K562 (cell line): Measurements from ENCODE around the gene GTF3C1. TPM values are rescaled to one million over a fixed set of nuclear protein-coding genes. Genes with fewer than 3 reads are reported as not detected.
A peak's percentile ranks its signal among the peaks of the same experiment; 100 is the strongest.

Source experiments
- CXXC5 ChIP-seq: fragments of 250-450 bp; sonication (Bioruptor Pico); IDR thresholded peaks from 2 replicates; pipeline ENCODE4 v1.8.0; 2022; ENCODE audit warnings: inconsistent platforms, mild to moderate bottlenecking, moderate library complexity
- E2F3 ChIP-seq: fragments of 250-450 bp; sonication (Bioruptor Pico); IDR thresholded peaks from 2 replicates; pipeline ENCODE4 v1.4.0; 2020; ENCODE audit warnings: mild to moderate bottlenecking
- ERF ChIP-seq: fragments of 450-650 bp; formaldehyde crosslinking; IDR thresholded peaks from 2 replicates; pipeline ENCODE4 v1.4.0; 2020; ENCODE audit warnings: mild to moderate bottlenecking, mixed read lengths
- HNRNPH1 ChIP-seq: fragments of 200-400 bp; formaldehyde crosslinking; optimal IDR thresholded peaks from 2 replicates; pipeline ENCODE3; 2017; ENCODE audit warnings: low read depth, mild to moderate bottlenecking, low read length, moderate library complexity
- KLF1 ChIP-seq: fragments of 450-650 bp; IDR thresholded peaks from 2 replicates; pipeline ENCODE4 v1.6.1; 2016; ENCODE audit warnings: missing genetic modification characterization, missing compliant biosample characterization
- MBD2 ChIP-seq: sonication (generic); IDR thresholded peaks from 2 replicates; pipeline ENCODE4 v1.6.1; 2016; ENCODE audit warnings: low read depth, borderline replicate concordance
- NR1H2 ChIP-seq: sonication (generic); formaldehyde crosslinking; IDR thresholded peaks from 2 replicates; pipeline ENCODE4 v1.4.0; 2020; ENCODE audit warnings: mild to moderate bottlenecking, missing genetic modification reagents
- POLR2H ChIP-seq: IDR thresholded peaks from 2 replicates; pipeline ENCODE4 v1.6.1; 2016; ENCODE audit warnings: missing genetic modification characterization, low read depth, mild to moderate bottlenecking, control low read depth, missing compliant biosample characterization, moderate library complexity
- PPARD ChIP-seq: fragments of 250-450 bp; sonication (Bioruptor Pico); IDR thresholded peaks from 2 replicates; pipeline ENCODE4 v1.8.0; 2022; ENCODE audit warnings: inconsistent platforms, mild to moderate bottlenecking, moderate library complexity
- RBM17 ChIP-seq: fragments of 200-400 bp; formaldehyde crosslinking; IDR thresholded peaks from 2 replicates; pipeline ENCODE4 v1.6.1; 2017; ENCODE audit warnings: low read depth, mild to moderate bottlenecking, low read length, borderline replicate concordance
- RBM22 ChIP-seq: fragments of 200-400 bp; formaldehyde crosslinking; IDR thresholded peaks from 2 replicates; pipeline ENCODE4 v1.6.1; 2018; ENCODE audit warnings: low read length, low read depth; ENCODE audit not compliant: poor library complexity, severe bottlenecking
- RUNX1 ChIP-seq: sonication (generic); IDR thresholded peaks from 2 replicates; pipeline ENCODE4 v1.6.1; 2016; ENCODE audit warnings: antibody characterized with exemption, low read depth
- SETDB1 ChIP-seq: IDR thresholded peaks from one replicate; pipeline ENCODE4 v1.6.1; 2012; ENCODE audit warnings: low read length, control low read depth, inconsistent platforms
- SMARCE1 ChIP-seq: fragments of 450-650 bp; IDR thresholded peaks from 2 replicates; pipeline ENCODE4 v1.7.1; 2016; ENCODE audit warnings: mild to moderate bottlenecking
- TAF7 ChIP-seq: fragments of 450-650 bp; IDR thresholded peaks from 2 replicates; pipeline ENCODE4 v1.6.1; 2016; ENCODE audit warnings: missing genetic modification characterization, missing compliant biosample characterization
- TARDBP ChIP-seq: fragments of 450-650 bp; IDR thresholded peaks from 2 replicates; pipeline ENCODE4 v1.6.1; 2016
- TCFL5 ChIP-seq: fragments of 250-450 bp; sonication (Bioruptor Pico); conservative IDR thresholded peaks from 2 replicates; pipeline ENCODE4 v1.6.1; 2021; ENCODE audit warnings: mild to moderate bottlenecking, moderate library complexity, matching md5 sums
- TFAM ChIP-seq: fragments of 250-450 bp; sonication (Bioruptor Pico); conservative IDR thresholded peaks from 2 replicates; pipeline ENCODE4 v1.5.0; 2021; ENCODE audit warnings: mild to moderate bottlenecking, moderate library complexity
- ZKSCAN8 ChIP-seq: fragments of 200-800 bp; sonication (Bioruptor generic); IDR thresholded peaks from 2 replicates; pipeline ENCODE4 v1.6.1; 2016; ENCODE audit warnings: missing genetic modification characterization, missing compliant biosample characterization
- ZNF143 ChIP-seq: sonication (generic); formaldehyde crosslinking; IDR thresholded peaks from 2 replicates; pipeline ENCODE4 v1.9.0; 2022; ENCODE audit warnings: mild to moderate bottlenecking, missing genetic modification reagents
- ZNF146 ChIP-seq: IDR thresholded peaks from one replicate; pipeline ENCODE4 v1.6.1; 2018; ENCODE audit warnings: missing compliant biosample characterization; ENCODE audit not compliant: unreplicated experiment
- ZNF212 ChIP-seq: fragments of 450-650 bp; formaldehyde crosslinking; IDR thresholded peaks from 2 replicates; pipeline ENCODE4 v1.4.0; 2020; ENCODE audit warnings: mild to moderate bottlenecking
- ZNF232 ChIP-seq: sonication (generic); formaldehyde crosslinking; IDR thresholded peaks from 2 replicates; pipeline ENCODE4 v1.8.0; 2022; ENCODE audit warnings: mild to moderate bottlenecking, missing genetic modification reagents
- ZNF282 ChIP-seq: sonication (generic); formaldehyde crosslinking; IDR thresholded peaks from 2 replicates; pipeline ENCODE4 v1.8.1; 2023; ENCODE audit warnings: missing genetic modification reagents
- ZNF444 ChIP-seq: fragments of 250-450 bp; sonication (Bioruptor Pico); IDR thresholded peaks from 2 replicates; pipeline ENCODE4 v1.4.0; 2020; ENCODE audit warnings: mild to moderate bottlenecking, moderate library complexity
- ZNF696 ChIP-seq: fragments of 250-450 bp; sonication (Bioruptor Pico); conservative IDR thresholded peaks from 2 replicates; pipeline ENCODE4 v1.4.0; 2020; ENCODE audit warnings: mild to moderate bottlenecking, moderate library complexity
- polyA plus RNA-seq, 8 experiments: library from polyadenylated mRNA; depleted of rRNA in 4 of 8; stranded (reverse) in 5 of 8; unstranded in 3 of 8; fragments of >200 nt; fragmentation: Nextera tagmentation in 2 of 8; fragmentation: Illumina TruSeq in 1 of 8; extraction: Ambion mirVana in 2 of 8; extraction: Trizol in 1 of 8; gene quantifications; 2 replicates each; pipeline versions ENCODE4 v1.2.1 to v1.2.3, GENCODE V29; 2011 to 2014; ENCODE audit warnings: inconsistent platforms in 1 of 8, missing spikeins in 1 of 8
- total RNA-seq, 7 experiments: library from RNA; depleted of rRNA in 6 of 7; stranded (reverse); fragments of >200 nt in 6 of 7; fragmentation: Illumina TruSeq in 2 of 7; extraction: Trizol in 2 of 7; gene quantifications; 2 replicates each; pipeline versions ENCODE4 v1.2.1 to v1.2.3, GENCODE V29; 2011 to 2021; ENCODE audit warnings: low replicate concordance in 1 of 7
- TF ChIP-seq, protein P1 (sequence below): fragments of 450-650 bp; conservative IDR thresholded peaks from 2 replicates; pipeline ENCODE4 v1.6.1; 2016; ENCODE audit warnings: missing genetic modification characterization, low read depth, mild to moderate bottlenecking, missing compliant biosample characterization, moderate library complexity
- TF ChIP-seq, protein P2 (sequence below): fragments of 250-450 bp; sonication (Bioruptor Pico); IDR thresholded peaks from 2 replicates; pipeline ENCODE4 v1.4.0; 2020
- TF ChIP-seq, protein P3 (sequence below), 3 experiments: fragments of 200-800 bp in 1 of 3; sonication (Bioruptor generic) in 1 of 3; sonication (generic) in 1 of 3; formaldehyde crosslinking in 1 of 3; IDR thresholded peaks; 2 replicates each; pipeline versions ENCODE4 v1.6.1 to v1.8.0; 2016 to 2022; ENCODE audit warnings: mild to moderate bottlenecking in 2 of 3, missing compliant biosample characterization in 2 of 3, missing genetic modification characterization in 2 of 3, missing genetic modification reagents in 1 of 3

The GTF3C1 gene
- total and polyA plus RNA-seq, 9 of the 15 experiments (the other 6 are each of a cell fraction or from before 2014, with no cell fraction given), result 0.72 to 63.6 (median 30.9) TPM

DNA sequence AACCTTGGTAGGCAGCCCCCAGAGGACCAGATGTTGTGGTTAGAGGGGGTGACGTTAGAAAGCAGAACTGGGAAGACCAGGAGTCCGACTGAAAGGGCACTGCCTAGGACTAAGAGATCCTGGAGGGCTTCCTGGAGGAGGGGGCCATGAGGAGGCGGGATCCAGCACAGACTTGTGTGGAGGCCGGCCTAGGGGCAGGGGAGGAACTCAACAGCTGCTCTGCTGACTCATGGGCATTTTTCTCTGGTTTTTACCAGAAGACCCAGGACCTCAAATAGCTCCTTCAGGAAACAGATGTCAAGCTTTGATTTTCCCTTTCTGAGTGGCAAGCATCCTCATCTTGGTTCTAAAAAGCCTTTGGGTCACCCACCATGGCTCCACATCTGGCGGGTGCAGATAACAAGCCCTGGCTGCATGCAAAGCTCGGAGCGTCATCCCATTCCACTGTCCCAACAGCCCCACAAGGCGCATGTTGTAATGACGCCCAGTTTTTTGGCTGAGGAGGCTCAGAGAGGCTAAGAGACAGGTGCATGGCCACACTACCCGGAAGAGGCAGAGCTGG, 118.7 kb downstream of the GTF3C1 start (continued):
- TF ChIP-seq RBM22, result no peak
- TF ChIP-seq TCFL5 (CRISPR knock-in tag), result no peak
- TF ChIP-seq E2F3 (CRISPR knock-in tag), result no peak
- TF ChIP-seq SMARCE1, result peak; percentile 48; the same call in 1 of the 2 replicates
- TF ChIP-seq SETDB1, result no peak
- no peak for TF ChIP-seq ZNF212 (CRISPR knock-in tag)
- TF ChIP-seq, protein P1, sequence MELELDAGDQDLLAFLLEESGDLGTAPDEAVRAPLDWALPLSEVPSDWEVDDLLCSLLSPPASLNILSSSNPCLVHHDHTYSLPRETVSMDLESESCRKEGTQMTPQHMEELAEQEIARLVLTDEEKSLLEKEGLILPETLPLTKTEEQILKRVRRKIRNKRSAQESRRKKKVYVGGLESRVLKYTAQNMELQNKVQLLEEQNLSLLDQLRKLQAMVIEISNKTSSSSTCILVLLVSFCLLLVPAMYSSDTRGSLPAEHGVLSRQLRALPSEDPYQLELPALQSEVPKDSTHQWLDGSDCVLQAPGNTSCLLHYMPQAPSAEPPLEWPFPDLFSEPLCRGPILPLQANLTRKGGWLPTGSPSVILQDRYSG (tag), result 0 out of 2 replicates have a peak, but pooled peaks have one; percentile 46
- no peak for TF ChIP-seq NR1H2 (CRISPR knock-in tag)
- no peak for TF ChIP-seq TFAM (CRISPR knock-in tag)
- TF ChIP-seq RUNX1, result no peak
- TF ChIP-seq ERF (CRISPR knock-in tag), result no peak
- TF ChIP-seq, protein P2, sequence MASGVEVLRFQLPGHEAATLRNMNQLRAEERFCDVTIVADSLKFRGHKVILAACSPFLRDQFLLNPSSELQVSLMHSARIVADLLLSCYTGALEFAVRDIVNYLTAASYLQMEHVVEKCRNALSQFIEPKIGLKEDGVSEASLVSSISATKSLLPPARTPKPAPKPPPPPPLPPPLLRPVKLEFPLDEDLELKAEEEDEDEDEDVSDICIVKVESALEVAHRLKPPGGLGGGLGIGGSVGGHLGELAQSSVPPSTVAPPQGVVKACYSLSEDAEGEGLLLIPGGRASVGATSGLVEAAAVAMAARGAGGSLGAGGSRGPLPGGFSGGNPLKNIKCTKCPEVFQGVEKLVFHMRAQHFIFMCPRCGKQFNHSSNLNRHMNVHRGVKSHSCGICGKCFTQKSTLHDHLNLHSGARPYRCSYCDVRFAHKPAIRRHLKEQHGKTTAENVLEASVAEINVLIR, result no peak
- no peak for TF ChIP-seq TAF7 (tag)
- 0 out of 2 replicates have a peak, but pooled peaks have one; percentile 21 for TF ChIP-seq CXXC5 (CRISPR knock-in tag)
- TF ChIP-seq ZNF143 (CRISPR knock-in tag), result no peak
- no peak for TF ChIP-seq KLF1 (tag)
- no peak for TF ChIP-seq MBD2
- TF ChIP-seq ZNF146, result no peak
- TF ChIP-seq ZNF696 (CRISPR knock-in tag), result no peak
- no peak for TF ChIP-seq RBM17
- no peak for TF ChIP-seq ZNF232 (CRISPR knock-in tag)
- TF ChIP-seq ZNF282 (CRISPR knock-in tag), result no peak
- TF ChIP-seq POLR2H (tag), result no peak
- TF ChIP-seq, protein P3, sequence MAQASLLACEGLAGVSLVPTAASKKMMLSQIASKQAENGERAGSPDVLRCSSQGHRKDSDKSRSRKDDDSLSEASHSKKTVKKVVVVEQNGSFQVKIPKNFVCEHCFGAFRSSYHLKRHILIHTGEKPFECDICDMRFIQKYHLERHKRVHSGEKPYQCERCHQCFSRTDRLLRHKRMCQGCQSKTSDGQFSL (CRISPR knock-in tag; IDR thresholded peaks at IDR 0.05), result no peak
- TF ChIP-seq, protein P3 (tag; IDR thresholded peaks at IDR 0.05), result no peak
- TF ChIP-seq HNRNPH1, result no peak
- TF ChIP-seq TARDBP, result no peak
- TF ChIP-seq ZNF444 (CRISPR knock-in tag), result no peak
- TF ChIP-seq ZKSCAN8, result no peak
- TF ChIP-seq PPARD, result no peak
